Neural progenitor cell (in vitro differentiated cells): ENCODE data around the gene PLXNC1.

Source experiments
- CTCF ChIP-seq: fragments of 200-600 bp; sonication (generic); IDR thresholded peaks from 2 replicates; pipeline ENCODE4 v1.5.1; 2017; ENCODE audit warnings: antibody characterized with exemption, mild to moderate bottlenecking
- EZH2 ChIP-seq: fragments of 200-600 bp; sonication (generic); IDR thresholded peaks from 2 replicates; pipeline ENCODE4 v1.6.1; 2017; ENCODE audit warnings: antibody characterized with exemption, mild to moderate bottlenecking, moderate library complexity

DNA sequence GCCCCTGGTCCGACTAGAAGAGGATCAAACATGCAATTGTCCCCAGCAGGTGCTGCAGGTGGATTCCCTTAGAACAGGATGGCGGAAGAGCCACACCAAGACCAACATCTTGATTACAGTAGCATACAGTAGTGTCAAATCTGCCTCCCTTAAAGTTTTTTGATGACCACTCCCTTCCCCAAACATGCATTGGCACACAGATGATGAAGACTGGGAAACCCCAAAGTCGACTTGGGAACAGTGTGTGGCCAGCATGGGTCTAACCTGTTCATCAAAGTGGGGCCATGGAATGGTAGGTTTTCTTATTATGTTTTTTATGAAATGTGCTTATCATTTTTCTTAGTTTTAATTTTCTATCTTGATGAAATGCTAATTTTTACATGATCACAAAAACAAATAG, 8.8 kb downstream of the PLXNC1 start:
- TF ChIP-seq CTCF = no peak
- no peak for TF ChIP-seq EZH2
